T-cell (primary cell): ENCODE data around the gene IFNA5. TPM values are rescaled to one million over a fixed set of nuclear protein-coding genes. Genes with fewer than 3 reads are reported as not detected.
A peak's percentile ranks its signal among the peaks of the same experiment; 100 is the strongest.

ENCODE experiments used
- ATAC-seq, 4 experiments: fragments of 200-7000 bp in 3 of 4; fragments of 150-1000 bp in 1 of 4; cut with Tn5 transposase; replicated peaks in 1 of 4; 1 replicate in 3 of 4; 2 replicates in 1 of 4; pipeline ENCODE4 v1.10.0; 2021; ENCODE audit warnings: moderate library complexity in 3 of 4, mild to moderate bottlenecking in 2 of 4, moderate number of reproducible peaks in 1 of 4
- CTCF ChIA-PET, 2 donors: fragments of 300-600 bp; sonication (Branson Sonifier 250); formaldehyde crosslinking; loops; one replicate each; lab custom pipeline; 2022; ENCODE audit warnings: antibody characterized with exemption in 2 of 2; lab: Charles Lee
- POLR2A ChIA-PET, 2 donors: fragments of 300-600 bp; sonication (Branson Sonifier 250); formaldehyde crosslinking; loops; one replicate each; lab custom pipeline; 2022; ENCODE audit warnings: antibody characterized with exemption in 2 of 2; lab: Charles Lee
- DNase-seq, 35 experiments: peaks; one replicate each; pipeline versions ENCODE4 v3.0.0 to v3.0.0-alpha.2; 2013 to 2023
- H3K27ac ChIP-seq: one replicate; pipeline ENCODE4 v1.5.1; 2013; ENCODE audit warnings: low read length
- H3K27me3 ChIP-seq, 2 experiments: replicated peaks in 1 of 2; 1 replicate in 1 of 2; 2 replicates in 1 of 2; pipeline versions ENCODE4 v1.6.1 to v1.7.0; 2013; ENCODE audit warnings: low read length in 1 of 2, mixed read lengths in 1 of 2; ENCODE audit not compliant: control insufficient read depth in 2 of 2, insufficient read depth in 2 of 2; ENCODE audit errors: extremely low read depth in 1 of 2
- H3K36me3 ChIP-seq, 2 donors: 1 replicate in 1 of 2; 2 replicates in 1 of 2; pipeline versions ENCODE4 v1.6.1 to v1.7.0; 2013; ENCODE audit warnings: low read length in 1 of 2; ENCODE audit not compliant: control insufficient read depth in 2 of 2, insufficient read depth in 1 of 2; ENCODE audit errors: extremely low read depth in 1 of 2
- H3K4me1 ChIP-seq, 2 experiments: 1 replicate in 1 of 2; 2 replicates in 1 of 2; pipeline versions ENCODE4 v1.6.1 to v1.7.0; 2013; ENCODE audit warnings: low read length in 2 of 2, mixed read lengths in 1 of 2; ENCODE audit not compliant: insufficient read depth in 2 of 2, control insufficient read depth in 1 of 2; ENCODE audit errors: extremely low read depth in 1 of 2
- H3K4me3 ChIP-seq, 2 donors: 1 replicate in 1 of 2; 2 replicates in 1 of 2; pipeline versions ENCODE4 v1.5.1 to v1.7.0; 2013; ENCODE audit warnings: mild to moderate bottlenecking in 2 of 2, low read length in 1 of 2, moderate library complexity in 1 of 2; ENCODE audit not compliant: control insufficient read depth in 1 of 2; ENCODE audit errors: extremely low read depth in 1 of 2
- H3K9me3 ChIP-seq: 2 replicates; pipeline ENCODE4 v1.7.0; 2013
- H3K27ac Mint-ChIP-seq, 2 donors: one replicate each; pipeline ENCODE4 v1.8.0; 2020 to 2021; ENCODE audit warnings: mild to moderate bottlenecking in 2 of 2, mixed read lengths in 2 of 2
- H3K27me3 Mint-ChIP-seq, 2 donors: one replicate each; pipeline ENCODE4 v1.8.0; 2021 to 2022; ENCODE audit warnings: mixed read lengths in 2 of 2
- H3K36me3 Mint-ChIP-seq: one replicate; pipeline ENCODE4 v1.8.0; 2021; ENCODE audit warnings: mixed read lengths
- H3K4me1 Mint-ChIP-seq, 3 donors: one replicate each; pipeline ENCODE4 v1.8.0; 2020 to 2022; ENCODE audit warnings: mixed read lengths in 3 of 3, mild to moderate bottlenecking in 1 of 3
- H3K4me3 Mint-ChIP-seq, 3 donors: one replicate each; pipeline ENCODE4 v1.8.0; 2020 to 2022; ENCODE audit warnings: mild to moderate bottlenecking in 3 of 3, mixed read lengths in 3 of 3, moderate library complexity in 3 of 3
- H3K9me3 Mint-ChIP-seq, 3 donors: one replicate each; pipeline ENCODE4 v1.8.0; 2020 to 2022; ENCODE audit warnings: mixed read lengths in 3 of 3
- WGBS: methylation state at CpG from one replicate; pipeline ENCODE4 v1.1.5; 2013; ENCODE audit warnings: missing lambda C conversion rate; ENCODE audit not compliant: insufficient coverage; 5-methylcytosine and 5-hydroxymethylcytosine counted together
- total RNA-seq, 35 experiments: library from RNA in 6 of 35; stranded (reverse) in 6 of 35; fragments of 120-200 nt in 1 of 35; gene quantifications; one replicate each; pipeline versions ENCODE4 v1.2.1 to v1.2.4 and lab custom pipeline; 2013 to 2026

Gene IFNA5
- total RNA-seq, 5 donors from 2014 or later (not counting 1 experiment from before 2014, with no cell fraction given) = 0.29 TPM; not detected in 4

DNA sequence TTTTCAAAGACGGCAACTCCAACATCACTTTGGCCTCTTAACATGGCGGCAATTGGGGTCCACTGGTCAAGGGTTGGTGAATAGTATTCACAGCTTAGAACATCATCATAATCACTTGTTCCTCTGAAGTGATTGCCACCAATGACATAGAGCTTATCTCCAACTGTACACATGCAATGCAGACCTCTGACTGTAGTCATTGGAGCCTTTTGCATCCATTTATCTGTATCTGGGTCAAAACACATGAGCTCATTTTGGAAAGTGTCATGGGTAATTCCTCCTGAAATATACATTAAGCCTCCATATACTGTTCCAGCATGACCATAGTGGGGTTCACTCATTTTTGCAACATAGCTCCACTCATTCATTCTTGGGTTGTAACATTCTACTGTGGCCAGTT, 28.1 kb upstream of the IFNA5 start:
- peak overlapping the region in 1 of 2 donors; percentile 22 for H3K27ac Mint-ChIP-seq
- peaks cover 0 to 26% of the 10 kb centered on the region in 2 donors for H3K36me3 ChIP-seq
- no peaks in the 10 kb centered on the region for H3K27me3 Mint-ChIP-seq
- no peaks in the 10 kb centered on the region for H3K9me3 ChIP-seq
- H3K4me1 Mint-ChIP-seq = peaks cover 70 to 72% (median 71%) of the 10 kb centered on the region in 3 donors
- no peak overlapping the region for H3K4me3 ChIP-seq
- H3K4me1 ChIP-seq = peaks cover 21 to 26% of the 10 kb centered on the region in 2 experiments
- peak overlapping the region; percentile 88 to 93 (median 89) for H3K4me3 Mint-ChIP-seq
- DNase-seq (no peak), ATAC-seq (no peak)
- WGBS = no CpG with 5 or more reads among the region's 2 CpGs
- CTCF ChIA-PET = interaction anchor here (0.6 to 1.8 kb wide), 9 partner anchors 9 to 1868 kb away, joined by 3 to 5 read pairs (median 3); no protein-coding TSS in a partner anchor
- no peaks in the 10 kb centered on the region for H3K9me3 Mint-ChIP-seq
- peaks cover 16% of the 10 kb centered on the region for H3K36me3 Mint-ChIP-seq
- POLR2A ChIA-PET = interaction anchor here in 1 of 2 donors (0.6 kb wide), 1 partner anchor 20 kb away, joined by 8 read pairs; no protein-coding TSS in a partner anchor
- no peak overlapping the region for H3K27ac ChIP-seq
- H3K27me3 ChIP-seq = no peaks in the 10 kb centered on the region

- no peak overlapping the region for H3K4me3 ChIP-seq
- peaks cover 84 to 85% (median 84%) of the 10 kb centered on the region in 3 donors for H3K4me1 Mint-ChIP-seq
- H3K27me3 ChIP-seq = no peaks in the 10 kb centered on the region
- no peak for ATAC-seq
- H3K36me3 Mint-ChIP-seq = peaks cover 16% of the 10 kb centered on the region
- CTCF ChIA-PET = interaction anchor here (0.6 to 1.7 kb wide), 4 partner anchors 9 to 143 kb away, joined by 3 read pairs; no protein-coding TSS in a partner anchor
- no peak for DNase-seq
- no CpG with 5 or more reads among the region's 5 CpGs for WGBS
- H3K4me3 Mint-ChIP-seq = peak overlapping the region; percentile 28 to 89 (median 50)
- peak overlapping the region; percentile 46 to 55 for H3K27ac Mint-ChIP-seq
- H3K9me3 ChIP-seq = no peaks in the 10 kb centered on the region
- no peaks in the 10 kb centered on the region for H3K27me3 Mint-ChIP-seq
- H3K27ac ChIP-seq = no peak overlapping the region
- peaks cover 0 to 26% of the 10 kb centered on the region in 2 donors for H3K36me3 ChIP-seq
- H3K9me3 Mint-ChIP-seq = no peaks in the 10 kb centered on the region
- POLR2A ChIA-PET = interaction anchor here in 1 of 2 donors (0.7 kb wide), 1 partner anchor 377 kb away, joined by 3 read pairs; no protein-coding TSS in a partner anchor
- peaks cover 26 to 27% of the 10 kb centered on the region in 2 experiments for H3K4me1 ChIP-seq
These were observed 26.7 kb upstream of the IFNA5 start for GRCh38 chr9:21331676-21332402.

GRCh38 chr9:21326526-21327139, 21.5 kb upstream of the IFNA5 start:
- peaks cover 21% of the 10 kb centered on the region for H3K36me3 Mint-ChIP-seq

DNA sequence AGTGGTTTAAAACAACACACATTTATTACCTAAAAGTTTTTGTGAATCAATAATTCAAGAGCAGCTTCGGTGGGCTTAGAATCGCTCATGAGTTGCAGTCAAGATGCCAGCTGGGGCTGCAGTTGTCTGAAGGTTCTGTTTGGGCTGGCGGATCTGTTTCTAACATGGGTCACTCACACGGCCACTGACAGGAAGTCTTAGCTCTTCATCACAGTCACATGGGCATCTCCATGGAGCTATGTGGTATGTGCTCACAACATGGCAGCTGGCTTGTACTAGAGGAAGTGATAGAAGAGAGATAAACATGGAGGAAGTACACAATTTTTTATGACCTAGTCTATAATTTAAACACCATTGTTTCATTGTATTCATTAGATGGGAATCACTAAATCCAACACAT, 18.9 kb upstream of the IFNA5 start:
- no peaks in the 10 kb centered on the region for H3K9me3 Mint-ChIP-seq
- H3K27me3 Mint-ChIP-seq = no peaks in the 10 kb centered on the region
- H3K4me1 ChIP-seq = peaks cover 0 to 10% of the 10 kb centered on the region in 2 experiments
- ChIA-PET POLR2A (no interaction called here), CTCF (interaction anchor here (0.7 to 1.2 kb wide), 7 partner anchors 9 to 464 kb away, joined by 3 to 4 read pairs (median 3); no protein-coding TSS in a partner anchor)
- no peak overlapping the region for H3K4me3 ChIP-seq
- peaks cover 0 to 30% of the 10 kb centered on the region in 2 donors for H3K36me3 ChIP-seq
- H3K4me1 Mint-ChIP-seq = peaks cover 27 to 37% (median 32%) of the 10 kb centered on the region in 3 donors
- H3K9me3 ChIP-seq = no peaks in the 10 kb centered on the region
- H3K27me3 ChIP-seq = no peaks in the 10 kb centered on the region
- peaks cover 21% of the 10 kb centered on the region for H3K36me3 Mint-ChIP-seq
- H3K27ac Mint-ChIP-seq = peak overlapping the region; percentile 31 to 37
- DNase-seq = no peak
- H3K27ac ChIP-seq = no peak overlapping the region
- no peak for ATAC-seq
- 90% methylated on average over 2 of the region's 4 CpGs for WGBS
- H3K4me3 Mint-ChIP-seq = no peak overlapping the region

More at GRCh38 chr9:21326526-21327139, 21.5 kb upstream of the IFNA5 start:
- Mint-ChIP-seq H3K27me3 (no peaks in the 10 kb centered on the region), H3K27ac (peak overlapping the region; percentile 62 to 74), H3K4me1 (peaks cover 50 to 59% (median 53%) of the 10 kb centered on the region in 3 donors), H3K9me3 (no peaks in the 10 kb centered on the region), H3K4me3 (no peak overlapping the region)
- H3K4me3 ChIP-seq = no peak overlapping the region
- no peak overlapping the region for H3K27ac ChIP-seq
- CTCF ChIA-PET = interaction anchor here (0.6 to 2.5 kb wide), 60 partner anchors 8 to 687 kb away, joined by 3 to 80 read pairs (median 4); partner anchors contain the start of genes KLHL9 (in 2 of the 2), IFNA8 (in 1 of the 2) and MTAP (in 1 of the 2)
- no peaks in the 10 kb centered on the region for H3K9me3 ChIP-seq
- H3K27me3 ChIP-seq = no peaks in the 10 kb centered on the region
- POLR2A ChIA-PET = interaction anchor here in 1 of 2 donors (0.6 to 0.8 kb wide), 4 partner anchors 71 to 379 kb away, joined by 3 to 4 read pairs (median 4); no protein-coding TSS in a partner anchor
- peak in 4 of 35 experiments; percentile 3 to 74 (median 5) for DNase-seq
- WGBS = no CpG with 5 or more reads among the region's 2 CpGs
- peaks cover 5 to 17% of the 10 kb centered on the region in 2 experiments for H3K4me1 ChIP-seq
- peaks cover 0 to 37% of the 10 kb centered on the region in 2 donors for H3K36me3 ChIP-seq
- peak; percentile 80 to 91 (median 88) for ATAC-seq

DNA sequence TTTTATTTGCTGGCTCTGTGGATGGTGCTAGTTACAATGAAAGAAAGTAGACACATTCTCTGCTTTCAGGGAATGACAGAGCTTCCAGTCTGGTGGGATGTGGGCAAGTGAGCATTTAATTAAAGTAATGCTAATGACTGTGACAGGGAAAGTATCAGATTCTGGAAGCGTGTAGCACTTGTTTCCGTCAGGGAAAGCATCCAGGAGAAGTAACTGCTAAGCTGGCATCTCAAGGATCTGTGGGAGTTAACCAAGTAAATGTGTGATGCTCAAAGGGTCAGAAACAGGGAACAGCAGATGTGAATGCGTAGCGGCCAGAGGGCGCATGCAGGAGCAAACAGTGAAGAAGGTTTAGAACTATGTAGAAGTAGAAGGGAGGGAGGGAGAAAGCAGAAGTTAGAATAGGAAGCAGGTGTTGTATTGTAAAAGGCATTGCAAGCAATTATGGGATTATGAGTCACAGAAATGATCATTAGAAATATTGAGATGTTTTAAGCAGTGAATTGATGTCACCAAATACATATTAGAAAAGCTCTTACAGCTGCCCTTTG, 17.9 kb upstream of the IFNA5 start:
- ChIA-PET CTCF (interaction anchor here in 1 of 2 donors (0.5 to 1.6 kb wide), 8 partner anchors 18 to 220 kb away, joined by 3 to 7 read pairs (median 3); no protein-coding TSS in a partner anchor), POLR2A (interaction anchor here in 1 of 2 donors (0.6 kb wide), 1 partner anchor 38 kb away, joined by 3 read pairs; no protein-coding TSS in a partner anchor)
- H3K4me3 Mint-ChIP-seq = no peak overlapping the region
- H3K4me1 Mint-ChIP-seq = peaks cover 16 to 33% (median 24%) of the 10 kb centered on the region in 3 donors
- H3K27me3 Mint-ChIP-seq = no peaks in the 10 kb centered on the region
- Histone ChIP-seq H3K4me1 (peaks cover 0 to 6% of the 10 kb centered on the region in 2 experiments), H3K36me3 (peaks cover 0 to 30% of the 10 kb centered on the region in 2 donors), H3K27ac (no peak overlapping the region), H3K27me3 (no peaks in the 10 kb centered on the region), H3K9me3 (no peaks in the 10 kb centered on the region), H3K4me3 (no peak overlapping the region)
- H3K9me3 Mint-ChIP-seq = no peaks in the 10 kb centered on the region
- H3K27ac Mint-ChIP-seq = peak overlapping the region in 1 of 2 donors; percentile 5
- ATAC-seq (no peak), DNase-seq (no peak)
- 98% methylated on average over 3 of the region's 5 CpGs for WGBS
- peaks cover 21% of the 10 kb centered on the region for H3K36me3 Mint-ChIP-seq
